Kidney epithelial cell (primary cell): ENCODE data around the gene LRRC4. TPM values are rescaled to one million over a fixed set of nuclear protein-coding genes. Genes with fewer than 3 reads are reported as not detected.

Source experiments
- DNase-seq: peaks from one replicate; pipeline ENCODE4 v3.0.0-alpha.2; 2010; ENCODE audit warnings: low read depth
- H3K27me3 ChIP-seq: 2 replicates; pipeline ENCODE4 v1.6.0; 2011; ENCODE audit warnings: low read length; ENCODE audit not compliant: control insufficient read depth, insufficient read depth
- H3K36me3 ChIP-seq: 2 replicates; pipeline ENCODE4 v1.5.1; 2011; ENCODE audit warnings: low read length; ENCODE audit not compliant: control insufficient read depth, insufficient read depth
- H3K4me3 ChIP-seq: 2 replicates; pipeline ENCODE4 v1.5.1; 2011; ENCODE audit warnings: low read depth, mild to moderate bottlenecking, control low read depth, low read length
- CTCF ChIP-seq: IDR thresholded peaks from 2 replicates; pipeline ENCODE4 v1.5.1; 2011; ENCODE audit warnings: mild to moderate bottlenecking, moderate library complexity, low read length, control low read depth, inconsistent platforms; ENCODE audit not compliant: insufficient read depth, poor library complexity, severe bottlenecking
- total RNA-seq: library from RNA; depleted of rRNA; stranded (reverse); fragments of >200 nt; gene quantifications from 2 replicates; pipeline ENCODE4 v1.2.3, GENCODE V29; 2015

LRRC4 gene
- total RNA-seq, 1 donor from 2014 or later, result 0.46 TPM

GRCh38 chr7:128069373-128070364, 38.4 kb upstream of the LRRC4 start:
- no peaks in the 10 kb centered on the region for H3K27me3 ChIP-seq
- H3K36me3 ChIP-seq, result no peaks in the 10 kb centered on the region
- no peak for DNase-seq
- no peak overlapping the region for H3K4me3 ChIP-seq
- TF ChIP-seq CTCF, result no peak

GRCh38 chr7:128068785-128069184, 37.5 kb upstream of the LRRC4 start:
- no peak for TF ChIP-seq CTCF
- Histone ChIP-seq H3K36me3 (no peaks in the 10 kb centered on the region), H3K27me3 (no peaks in the 10 kb centered on the region), H3K4me3 (no peak overlapping the region)
- no peak for DNase-seq

- TF ChIP-seq CTCF, result no peak
- Histone ChIP-seq H3K36me3 (no peaks in the 10 kb centered on the region), H3K27me3 (no peaks in the 10 kb centered on the region), H3K4me3 (no peak overlapping the region)
- no peak for DNase-seq
These were observed 36.7 kb upstream of the LRRC4 start for GRCh38 chr7:128067983-128068382.

- no peak for DNase-seq
- Histone ChIP-seq H3K4me3 (no peak overlapping the region), H3K36me3 (no peaks in the 10 kb centered on the region), H3K27me3 (no peaks in the 10 kb centered on the region)
- TF ChIP-seq CTCF, result no peak
These were observed 35.6 kb upstream of the LRRC4 start for GRCh38 chr7:128066858-128067257.

GRCh38 chr7:128066395-128066794, 35.2 kb upstream of the LRRC4 start:
- no peak for TF ChIP-seq CTCF
- Histone ChIP-seq H3K27me3 (no peaks in the 10 kb centered on the region), H3K36me3 (no peaks in the 10 kb centered on the region), H3K4me3 (no peak overlapping the region)
- no peak for DNase-seq
